PC-3 (cell line): ENCODE results near the gene ELMO3.

Experiments used
- EZH2phosphoT487 ChIP-seq: fragments of 300-600 bp; sonication (generic); IDR thresholded peaks from 2 replicates; pipeline ENCODE4 v1.6.1; 2018; ENCODE audit warnings: mild to moderate bottlenecking, antibody characterized with exemption, low read length, borderline replicate concordance
- TF ChIP-seq, protein P1 (sequence below): fragments of 300-600 bp; sonication (generic); conservative IDR thresholded peaks from 2 replicates; pipeline ENCODE4 v1.5.1; 2017; ENCODE audit warnings: antibody characterized with exemption, low read depth, mild to moderate bottlenecking, low read length

DNA sequence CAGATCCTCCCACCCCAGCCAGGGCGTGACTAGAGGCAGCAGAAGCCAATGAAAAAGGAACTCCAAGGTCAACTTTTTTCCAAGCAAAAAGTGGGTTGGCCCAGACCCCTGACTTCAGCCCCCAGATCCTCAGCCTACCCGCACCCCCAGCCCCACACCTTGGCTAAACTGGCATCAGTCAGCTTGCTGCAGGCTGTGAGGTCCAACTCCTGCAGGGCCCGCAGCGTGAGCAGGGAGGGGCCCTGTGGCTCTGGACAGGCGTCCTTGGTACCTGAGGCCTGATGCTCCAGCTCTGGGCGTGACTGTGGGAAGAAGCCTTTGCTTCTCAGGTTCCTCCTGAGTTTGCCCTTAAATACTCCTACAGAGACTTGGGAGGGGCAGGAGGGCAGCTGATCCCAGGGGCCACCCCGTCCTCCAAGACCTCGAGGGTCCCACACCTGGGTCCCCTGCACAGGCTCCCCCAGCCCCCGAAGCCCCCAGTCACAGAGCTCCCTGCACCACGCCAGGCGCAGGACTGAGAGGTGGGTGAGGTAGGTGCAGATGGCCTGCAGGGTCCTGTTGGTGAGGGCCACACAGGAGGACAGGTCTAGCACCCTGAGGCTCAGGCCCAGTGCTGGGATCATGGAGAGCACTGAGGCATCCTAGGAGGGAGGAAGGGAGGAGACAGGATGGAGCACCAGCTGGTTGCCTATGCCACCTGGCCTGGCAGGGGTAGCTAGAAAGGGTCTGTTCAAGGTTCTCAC, 9.4 kb downstream of the ELMO3 start:
- TF ChIP-seq, protein P1, sequence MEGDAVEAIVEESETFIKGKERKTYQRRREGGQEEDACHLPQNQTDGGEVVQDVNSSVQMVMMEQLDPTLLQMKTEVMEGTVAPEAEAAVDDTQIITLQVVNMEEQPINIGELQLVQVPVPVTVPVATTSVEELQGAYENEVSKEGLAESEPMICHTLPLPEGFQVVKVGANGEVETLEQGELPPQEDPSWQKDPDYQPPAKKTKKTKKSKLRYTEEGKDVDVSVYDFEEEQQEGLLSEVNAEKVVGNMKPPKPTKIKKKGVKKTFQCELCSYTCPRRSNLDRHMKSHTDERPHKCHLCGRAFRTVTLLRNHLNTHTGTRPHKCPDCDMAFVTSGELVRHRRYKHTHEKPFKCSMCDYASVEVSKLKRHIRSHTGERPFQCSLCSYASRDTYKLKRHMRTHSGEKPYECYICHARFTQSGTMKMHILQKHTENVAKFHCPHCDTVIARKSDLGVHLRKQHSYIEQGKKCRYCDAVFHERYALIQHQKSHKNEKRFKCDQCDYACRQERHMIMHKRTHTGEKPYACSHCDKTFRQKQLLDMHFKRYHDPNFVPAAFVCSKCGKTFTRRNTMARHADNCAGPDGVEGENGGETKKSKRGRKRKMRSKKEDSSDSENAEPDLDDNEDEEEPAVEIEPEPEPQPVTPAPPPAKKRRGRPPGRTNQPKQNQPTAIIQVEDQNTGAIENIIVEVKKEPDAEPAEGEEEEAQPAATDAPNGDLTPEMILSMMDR, result no peak
- TF ChIP-seq EZH2phosphoT487, result no peak
